Liver (tissue), 9 donors: ENCODE data around the gene TSPAN17. TPM values are rescaled to one million over a fixed set of nuclear protein-coding genes. Genes with fewer than 3 reads are reported as not detected.

Experiments used
- DNase-seq: peaks from one replicate; pipeline ENCODE4 v3.0.0-alpha.2; 2017; ENCODE audit warnings: low spot score
- H3K27ac ChIP-seq, 2 donors: one replicate each; pipeline ENCODE4 v1.7.0; 2013; ENCODE audit warnings: inconsistent platforms in 2 of 2, low read length in 2 of 2, control low read depth in 1 of 2, low read depth in 1 of 2, mild to moderate bottlenecking in 1 of 2
- H3K27me3 ChIP-seq, 4 donors: one replicate each; pipeline versions ENCODE4 v1.6.1 to v1.7.0; 2013; ENCODE audit warnings: low read length in 3 of 4, inconsistent platforms in 1 of 4, mild to moderate bottlenecking in 1 of 4, moderate library complexity in 1 of 4; ENCODE audit not compliant: control insufficient read depth in 4 of 4, insufficient read depth in 4 of 4
- H3K36me3 ChIP-seq, 4 donors: one replicate each; pipeline versions ENCODE4 v1.6.1 to v1.7.0; 2013; ENCODE audit warnings: low read length in 3 of 4, mild to moderate bottlenecking in 3 of 4, low read depth in 1 of 4, moderate library complexity in 1 of 4; ENCODE audit not compliant: control insufficient read depth in 4 of 4, insufficient read depth in 3 of 4
- H3K4me1 ChIP-seq, 4 donors: one replicate each; pipeline versions ENCODE4 v1.6.1 to v1.7.0; 2013; ENCODE audit warnings: low read length in 3 of 4, mild to moderate bottlenecking in 3 of 4, moderate library complexity in 1 of 4; ENCODE audit not compliant: control insufficient read depth in 4 of 4, insufficient read depth in 4 of 4
- H3K4me3 ChIP-seq, 3 donors: one replicate each; pipeline versions ENCODE4 v1.6.1 to v1.7.0; 2013; ENCODE audit warnings: low read length in 3 of 3, control low read depth in 1 of 3, low read depth in 1 of 3, mild to moderate bottlenecking in 1 of 3
- H3K9ac ChIP-seq, 2 donors: one replicate each; pipeline ENCODE4 v1.7.0; 2013; ENCODE audit warnings: low read length in 2 of 2, mild to moderate bottlenecking in 2 of 2, moderate library complexity in 2 of 2, control low read depth in 1 of 2, low read depth in 1 of 2
- H3K9me3 ChIP-seq, 4 donors: one replicate each; pipeline versions ENCODE4 v1.6.1 to v1.7.0; 2013; ENCODE audit warnings: low read length in 3 of 4; ENCODE audit not compliant: control insufficient read depth in 4 of 4
- ATF3 ChIP-seq: IDR thresholded peaks from 2 replicates; pipeline ENCODE4 v1.6.1; 2016; ENCODE audit warnings: antibody characterized with exemption
- CTCF ChIP-seq: fragments of 150-350 bp; IDR thresholded peaks from 2 replicates; pipeline ENCODE4 v1.5.1; 2017; ENCODE audit warnings: improper control_type of control experiment, low read depth, low read length; ENCODE audit not compliant: missing input control
- EGR1 ChIP-seq, 2 donors: IDR thresholded peaks; 2 replicates each; pipeline ENCODE4 v1.6.1; 2016 to 2018; ENCODE audit warnings: antibody characterized with exemption in 2 of 2, low read depth in 2 of 2
- FOXA1 ChIP-seq: IDR thresholded peaks from 2 replicates; pipeline ENCODE4 v1.6.1; 2016; ENCODE audit warnings: antibody characterized with exemption
- FOXA2 ChIP-seq: IDR thresholded peaks from 2 replicates; pipeline ENCODE4 v1.6.1; 2016; ENCODE audit warnings: antibody characterized with exemption
- GABPA ChIP-seq, 2 donors: IDR thresholded peaks in 1 of 2; conservative IDR thresholded peaks in 1 of 2; 2 replicates each; pipeline ENCODE4 v1.6.1; 2016; ENCODE audit warnings: antibody characterized with exemption in 2 of 2, mild to moderate bottlenecking in 1 of 2, moderate library complexity in 1 of 2
- HNF4A ChIP-seq, 2 donors: conservative IDR thresholded peaks; 2 replicates each; pipeline ENCODE4 v1.6.1; 2016; ENCODE audit warnings: antibody characterized with exemption in 2 of 2, mild to moderate bottlenecking in 2 of 2
- HNF4G ChIP-seq: IDR thresholded peaks from 2 replicates; pipeline ENCODE4 v1.6.1; 2016; ENCODE audit warnings: antibody characterized with exemption
- JUND ChIP-seq, 2 donors: IDR thresholded peaks; 2 replicates each; pipeline ENCODE4 v1.6.1; 2016; ENCODE audit warnings: antibody characterized with exemption in 2 of 2
- NR2F2 ChIP-seq: IDR thresholded peaks from 2 replicates; pipeline ENCODE4 v1.6.1; 2016; ENCODE audit warnings: antibody characterized with exemption
- RAD21 ChIP-seq, 2 donors: IDR thresholded peaks; 2 replicates each; pipeline ENCODE4 v1.6.1; 2016; ENCODE audit warnings: antibody characterized with exemption in 2 of 2, mild to moderate bottlenecking in 2 of 2
- REST ChIP-seq: IDR thresholded peaks from 2 replicates; pipeline ENCODE4 v1.6.1; 2016; ENCODE audit warnings: antibody characterized with exemption, mild to moderate bottlenecking
- RXRA ChIP-seq, 2 donors: IDR thresholded peaks; 2 replicates each; pipeline ENCODE4 v1.6.1; 2017 to 2018; ENCODE audit warnings: antibody characterized with exemption in 2 of 2, mild to moderate bottlenecking in 1 of 2
- ZBTB33 ChIP-seq: IDR thresholded peaks from 2 replicates; pipeline ENCODE4 v1.6.1; 2016; ENCODE audit warnings: antibody characterized with exemption
- WGBS: extraction: QIAGEN DNeasy Blood & Tissue Kit; methylation state at CpG from one replicate; pipeline ENCODE4 v1.1.7; 2013; 5-methylcytosine and 5-hydroxymethylcytosine counted together
- polyA plus RNA-seq, 2 donors: library from polyadenylated mRNA; stranded (reverse) in 1 of 2; unstranded in 1 of 2; fragments of 200-250 nt in 1 of 2; fragments of >200 nt in 1 of 2; fragmentation: Nextera tagmentation in 1 of 2; extraction: Ambion mirVana in 1 of 2; gene quantifications; one replicate each; pipeline versions ENCODE4 v1.2.1 to v1.2.3, GENCODE V29; 2013 to 2015
- total RNA-seq, 2 donors: library from RNA; depleted of rRNA; stranded (reverse); fragments of >200 nt; gene quantifications; one replicate each; pipeline ENCODE4 v1.2.3, GENCODE V29; 2014
- donor health status: healthy.
- donor health status: healthy.
- donor health status: healthy.
- donor health status: healthy.
- donor health status: healthy.

The TSPAN17 gene
- total and polyA plus RNA-seq, 4 donors, result 5.7 to 43.4 (median 16.2) TPM

GRCh38 chr5:176662371-176663333, 15.4 kb downstream of the TSPAN17 start (continued):
- no peak for TF ChIP-seq HNF4G
- TF ChIP-seq GABPA (IDR thresholded peaks at IDR 0.05 in 1 of 2, conservative IDR thresholded peaks at IDR 0.05 in 1 of 2), result no peak
- TF ChIP-seq RXRA (IDR thresholded peaks at IDR 0.05), result no peak
- no peak for TF ChIP-seq NR2F2

GRCh38 chr5:176663566-176663965, 16.3 kb downstream of the TSPAN17 start:
- 89% methylated on average over 10 of the region's 10 CpGs for WGBS
- Histone ChIP-seq H3K4me1 (peaks cover 2 to 21% (median 15%) of the 10 kb centered on the region in 4 donors), H3K36me3 (no peaks in the 10 kb centered on the region), H3K9ac (no peak overlapping the region), H3K27ac (no peak overlapping the region), H3K27me3 (peaks cover 0 to 2% (median 0%) of the 10 kb centered on the region in 4 donors), H3K9me3 (no peaks in the 10 kb centered on the region), H3K4me3 (no peak overlapping the region)
- TF ChIP-seq CTCF, result no peak
- TF ChIP-seq REST, result no peak
- TF ChIP-seq HNF4A (conservative IDR thresholded peaks at IDR 0.05), result no peak
- TF ChIP-seq FOXA2, result no peak
- TF ChIP-seq JUND (IDR thresholded peaks at IDR 0.05), result no peak
- no peak for TF ChIP-seq EGR1 (IDR thresholded peaks at IDR 0.05; ENCODE audit: low read depth in 2 of 2)
- TF ChIP-seq FOXA1, result no peak
- TF ChIP-seq ZBTB33, result no peak
- TF ChIP-seq ATF3, result no peak
- no peak for TF ChIP-seq NR2F2
- TF ChIP-seq GABPA (IDR thresholded peaks at IDR 0.05 in 1 of 2, conservative IDR thresholded peaks at IDR 0.05 in 1 of 2), result no peak
- no peak for TF ChIP-seq RAD21 (IDR thresholded peaks at IDR 0.05)
- DNase-seq, result no peak
